ENCODE data around the gene NFIC. TPM values are rescaled to one million over a fixed set of nuclear protein-coding genes. Genes with fewer than 3 reads are reported as not detected.
"Not testable (repeated sequence)": the region's sequence is repeated elsewhere in the genome, so short reads cannot be mapped to it uniquely, and the experiment has no call there.

NFIC gene
- total RNA-seq, 1 experiment from 2014 or later: 56.3 TPM

- Mint-ChIP-seq H3K4me1 (ENCODE audit: low read depth, unreplicated experiment) (no peaks in the 10 kb centered on the region), H3K9me3 (ENCODE audit: low read depth, unreplicated experiment) (no peaks in the 10 kb centered on the region), H3K27ac (ENCODE audit: unreplicated experiment) (no peak overlapping the region), H3K36me3 (ENCODE audit: insufficient read depth, unreplicated experiment) (no peaks in the 10 kb centered on the region), H3K4me3 (ENCODE audit: low read depth, unreplicated experiment) (no peak overlapping the region), H3K27me3 (ENCODE audit: unreplicated experiment) (no peaks in the 10 kb centered on the region)
- TF ChIP-seq, protein P1, sequence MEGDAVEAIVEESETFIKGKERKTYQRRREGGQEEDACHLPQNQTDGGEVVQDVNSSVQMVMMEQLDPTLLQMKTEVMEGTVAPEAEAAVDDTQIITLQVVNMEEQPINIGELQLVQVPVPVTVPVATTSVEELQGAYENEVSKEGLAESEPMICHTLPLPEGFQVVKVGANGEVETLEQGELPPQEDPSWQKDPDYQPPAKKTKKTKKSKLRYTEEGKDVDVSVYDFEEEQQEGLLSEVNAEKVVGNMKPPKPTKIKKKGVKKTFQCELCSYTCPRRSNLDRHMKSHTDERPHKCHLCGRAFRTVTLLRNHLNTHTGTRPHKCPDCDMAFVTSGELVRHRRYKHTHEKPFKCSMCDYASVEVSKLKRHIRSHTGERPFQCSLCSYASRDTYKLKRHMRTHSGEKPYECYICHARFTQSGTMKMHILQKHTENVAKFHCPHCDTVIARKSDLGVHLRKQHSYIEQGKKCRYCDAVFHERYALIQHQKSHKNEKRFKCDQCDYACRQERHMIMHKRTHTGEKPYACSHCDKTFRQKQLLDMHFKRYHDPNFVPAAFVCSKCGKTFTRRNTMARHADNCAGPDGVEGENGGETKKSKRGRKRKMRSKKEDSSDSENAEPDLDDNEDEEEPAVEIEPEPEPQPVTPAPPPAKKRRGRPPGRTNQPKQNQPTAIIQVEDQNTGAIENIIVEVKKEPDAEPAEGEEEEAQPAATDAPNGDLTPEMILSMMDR (IDR thresholded peaks at IDR 0.05; ENCODE audit: unreplicated experiment): no peak
- CTCF ChIA-PET: no interaction called here
- BruUV-seq (replicated peaks): no TSS peak
- DNase-seq: no peak
- intact Hi-C loops (cut with micrococcal nuclease; ENCODE audit: unreplicated experiment): no loop called here
These were observed 21.5 kb upstream of the NFIC start for GRCh38 chr19:3344608-3345598.

DNA sequence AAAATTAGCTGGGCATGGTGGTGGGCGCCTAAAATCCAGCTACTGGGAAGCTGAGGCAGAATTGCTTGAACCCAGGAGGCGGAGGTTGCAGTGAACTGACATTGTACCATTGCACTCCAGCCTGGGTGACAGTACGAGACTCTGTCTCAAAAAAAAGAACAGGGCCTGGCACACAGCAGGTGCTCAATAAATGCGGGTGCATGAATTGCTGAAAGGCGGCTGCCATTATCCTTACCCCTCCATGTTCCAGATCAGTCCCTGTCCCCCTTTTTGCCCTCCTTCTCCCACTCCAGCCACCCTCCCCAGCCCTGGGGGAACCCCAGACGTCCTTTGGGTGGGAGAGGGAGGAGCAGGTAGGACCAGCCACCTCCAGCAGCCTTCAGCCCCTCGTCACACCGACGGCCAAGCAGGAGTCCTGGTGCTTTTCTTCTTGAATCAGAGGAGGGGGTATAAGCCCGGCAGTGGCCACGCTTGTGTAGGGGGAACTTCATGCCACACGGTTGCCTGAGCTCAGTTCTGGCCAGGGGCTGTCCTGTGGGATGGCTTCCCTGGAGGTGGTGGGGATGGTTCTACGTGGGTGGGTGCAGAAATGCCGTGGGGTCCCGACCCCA lies 20.4 kb upstream of the NFIC start:
- CTCF ChIA-PET: interaction anchor here (0.9 kb wide), 1 partner anchor 140 kb away, joined by 3 read pairs; no protein-coding TSS in a partner anchor
- DNase-seq: no peak
- intact Hi-C loops (cut with micrococcal nuclease; ENCODE audit: unreplicated experiment): no loop called here
- H3K27ac Mint-ChIP-seq (ENCODE audit: unreplicated experiment): no peak overlapping the region
- H3K27me3 Mint-ChIP-seq (ENCODE audit: unreplicated experiment): no peaks in the 10 kb centered on the region
- H3K9me3 Mint-ChIP-seq (ENCODE audit: low read depth, unreplicated experiment): no peaks in the 10 kb centered on the region
- no peak overlapping the region for H3K4me3 Mint-ChIP-seq (ENCODE audit: low read depth, unreplicated experiment)
- H3K36me3 Mint-ChIP-seq (ENCODE audit: insufficient read depth, unreplicated experiment): no peaks in the 10 kb centered on the region
- no TSS peak for BruUV-seq (replicated peaks)
- H3K4me1 Mint-ChIP-seq (ENCODE audit: low read depth, unreplicated experiment): no peaks in the 10 kb centered on the region
- TF ChIP-seq, protein P1 (IDR thresholded peaks at IDR 0.05; ENCODE audit: unreplicated experiment): no peak

- no TSS peak for BruUV-seq (replicated peaks)
- H3K27me3 Mint-ChIP-seq (ENCODE audit: unreplicated experiment): no peaks in the 10 kb centered on the region
- H3K9me3 Mint-ChIP-seq (ENCODE audit: low read depth, unreplicated experiment): no peaks in the 10 kb centered on the region
- no peak for DNase-seq
- no peaks in the 10 kb centered on the region for H3K36me3 Mint-ChIP-seq (ENCODE audit: insufficient read depth, unreplicated experiment)
- no peak overlapping the region for H3K4me3 Mint-ChIP-seq (ENCODE audit: low read depth, unreplicated experiment)
- CTCF ChIA-PET: interaction anchor here (0.9 kb wide), 1 partner anchor 139 kb away, joined by 3 read pairs; no protein-coding TSS in a partner anchor
- intact Hi-C loops (cut with micrococcal nuclease; ENCODE audit: unreplicated experiment): no loop called here
- TF ChIP-seq, protein P1 (IDR thresholded peaks at IDR 0.05; ENCODE audit: unreplicated experiment): no peak
- H3K4me1 Mint-ChIP-seq (ENCODE audit: low read depth, unreplicated experiment): no peaks in the 10 kb centered on the region
- H3K27ac Mint-ChIP-seq (ENCODE audit: unreplicated experiment): no peak overlapping the region
These were observed 19.6 kb upstream of the NFIC start for GRCh38 chr19:3346677-3347353.

DNA sequence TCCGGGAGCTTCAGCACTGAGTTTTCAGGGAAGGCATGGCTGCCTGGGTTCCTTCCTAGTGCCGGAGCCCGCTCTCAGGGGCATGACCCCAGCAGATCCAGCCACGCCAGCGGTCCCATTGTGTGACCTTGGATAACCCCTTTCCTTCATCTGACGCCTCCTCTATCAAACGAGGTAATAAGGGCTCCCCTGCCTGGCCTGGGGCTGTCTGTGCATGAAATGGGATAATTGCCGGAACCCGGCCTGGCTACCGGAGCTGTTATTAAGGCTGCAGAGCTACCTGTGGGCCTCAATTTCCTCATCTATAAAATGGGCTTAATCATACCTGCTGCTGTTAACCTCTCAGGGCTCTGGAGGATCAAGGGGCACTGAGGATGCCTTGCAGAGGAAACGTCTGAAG lies 18.3 kb upstream of the NFIC start:
- H3K27me3 Mint-ChIP-seq (ENCODE audit: unreplicated experiment): no peaks in the 10 kb centered on the region
- no peak overlapping the region for H3K4me3 Mint-ChIP-seq (ENCODE audit: low read depth, unreplicated experiment)
- H3K27ac Mint-ChIP-seq (ENCODE audit: unreplicated experiment): no peak overlapping the region
- intact Hi-C loops (cut with micrococcal nuclease; ENCODE audit: unreplicated experiment): no loop called here
- no peaks in the 10 kb centered on the region for H3K9me3 Mint-ChIP-seq (ENCODE audit: low read depth, unreplicated experiment)
- no peak for DNase-seq
- no peaks in the 10 kb centered on the region for H3K4me1 Mint-ChIP-seq (ENCODE audit: low read depth, unreplicated experiment)
- CTCF ChIA-PET: no interaction called here
- H3K36me3 Mint-ChIP-seq (ENCODE audit: insufficient read depth, unreplicated experiment): no peaks in the 10 kb centered on the region
- no TSS peak for BruUV-seq (replicated peaks)
- TF ChIP-seq, protein P1 (IDR thresholded peaks at IDR 0.05; ENCODE audit: unreplicated experiment): no peak

GRCh38 chr19:3348469-3348868 lies 17.9 kb upstream of the NFIC start:
- CTCF ChIA-PET; intact Hi-C loops (cut with micrococcal nuclease; ENCODE audit: unreplicated experiment); H3K4me1 Mint-ChIP-seq (ENCODE audit: low read depth, unreplicated experiment); H3K27me3 Mint-ChIP-seq (ENCODE audit: unreplicated experiment); H3K27ac Mint-ChIP-seq (ENCODE audit: unreplicated experiment); BruUV-seq (replicated peaks); H3K9me3 Mint-ChIP-seq (ENCODE audit: low read depth, unreplicated experiment); H3K4me3 Mint-ChIP-seq (ENCODE audit: low read depth, unreplicated experiment); DNase-seq; H3K36me3 Mint-ChIP-seq (ENCODE audit: insufficient read depth, unreplicated experiment): not testable (repeated sequence)

All from Calu3 (cell line).